NCI-H345 (cell line): ENCODE measurements around the gene SLC16A5.
A peak's percentile ranks its signal among the peaks of the same experiment; 100 is the strongest.
"Not testable (repeated sequence)": the region's sequence is repeated elsewhere in the genome, so short reads cannot be mapped to it uniquely, and the experiment has no call there.

Experiments used
- DNase-seq: peaks from one replicate; lab custom pipeline; 2025; lab: John Stamatoyannopoulos, UW

SLC16A5 gene

DNA sequence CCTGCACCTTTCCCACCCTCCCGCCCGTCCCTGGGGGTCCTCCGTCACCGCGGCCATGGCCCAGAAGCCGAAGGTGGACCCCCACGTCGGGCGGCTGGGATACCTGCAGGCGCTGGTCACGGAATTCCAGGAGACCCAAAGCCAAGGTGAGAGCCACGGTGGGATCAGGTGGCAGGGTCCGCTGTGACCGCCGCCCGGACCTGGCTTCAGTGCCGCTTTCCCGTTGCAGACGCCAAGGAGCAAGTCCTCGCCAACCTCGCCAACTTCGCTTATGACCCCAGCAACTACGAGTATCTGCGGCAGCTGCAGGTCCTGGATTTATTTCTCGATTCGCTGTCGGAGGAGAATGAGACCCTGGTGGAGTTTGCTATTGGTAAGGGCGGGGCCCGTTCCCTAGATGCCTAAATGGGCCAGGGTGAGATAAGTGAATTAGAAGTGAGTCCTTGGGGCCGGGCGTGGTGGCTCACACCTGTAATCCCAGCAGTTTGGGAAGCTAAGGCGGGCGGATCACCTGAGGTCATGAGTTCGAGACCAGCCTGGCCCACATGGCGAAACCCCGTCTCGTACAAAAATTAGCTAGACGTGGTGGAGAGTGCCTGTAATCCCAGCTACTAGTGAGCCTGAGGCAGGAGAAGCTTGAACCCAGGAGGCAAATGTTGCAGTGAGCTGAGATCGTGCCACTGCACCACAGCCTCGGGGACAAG lies 22.6 kb downstream of the SLC16A5 start:
- no peak for DNase-seq

DNA sequence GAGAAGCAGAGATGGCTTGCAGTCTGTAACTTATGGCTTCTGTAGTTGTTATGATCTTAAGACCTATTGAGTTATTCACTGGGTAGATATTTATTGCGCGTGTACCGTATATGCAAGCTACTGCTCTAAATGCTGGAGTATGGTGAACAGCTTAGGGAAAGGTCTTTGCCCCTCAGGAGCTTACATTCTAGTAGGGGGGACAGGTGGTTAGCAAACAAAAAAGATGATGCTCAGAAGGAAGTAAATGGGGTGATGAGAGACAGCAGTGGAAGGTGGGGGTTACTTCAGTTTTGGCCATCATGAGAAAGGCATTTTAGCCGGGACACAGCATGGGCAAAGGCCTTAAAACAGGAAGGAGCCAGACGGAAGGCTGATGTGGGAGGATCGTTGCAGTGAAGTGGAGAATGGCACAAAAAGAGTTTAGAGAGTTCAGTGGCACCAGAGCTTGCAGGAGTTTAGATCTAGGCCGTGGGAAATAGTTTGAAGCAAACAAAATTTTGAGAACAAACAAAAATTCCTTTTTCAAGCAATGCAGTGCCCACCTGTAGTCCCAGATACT lies 24.1 kb downstream of the SLC16A5 start:
- no peak for DNase-seq

DNA sequence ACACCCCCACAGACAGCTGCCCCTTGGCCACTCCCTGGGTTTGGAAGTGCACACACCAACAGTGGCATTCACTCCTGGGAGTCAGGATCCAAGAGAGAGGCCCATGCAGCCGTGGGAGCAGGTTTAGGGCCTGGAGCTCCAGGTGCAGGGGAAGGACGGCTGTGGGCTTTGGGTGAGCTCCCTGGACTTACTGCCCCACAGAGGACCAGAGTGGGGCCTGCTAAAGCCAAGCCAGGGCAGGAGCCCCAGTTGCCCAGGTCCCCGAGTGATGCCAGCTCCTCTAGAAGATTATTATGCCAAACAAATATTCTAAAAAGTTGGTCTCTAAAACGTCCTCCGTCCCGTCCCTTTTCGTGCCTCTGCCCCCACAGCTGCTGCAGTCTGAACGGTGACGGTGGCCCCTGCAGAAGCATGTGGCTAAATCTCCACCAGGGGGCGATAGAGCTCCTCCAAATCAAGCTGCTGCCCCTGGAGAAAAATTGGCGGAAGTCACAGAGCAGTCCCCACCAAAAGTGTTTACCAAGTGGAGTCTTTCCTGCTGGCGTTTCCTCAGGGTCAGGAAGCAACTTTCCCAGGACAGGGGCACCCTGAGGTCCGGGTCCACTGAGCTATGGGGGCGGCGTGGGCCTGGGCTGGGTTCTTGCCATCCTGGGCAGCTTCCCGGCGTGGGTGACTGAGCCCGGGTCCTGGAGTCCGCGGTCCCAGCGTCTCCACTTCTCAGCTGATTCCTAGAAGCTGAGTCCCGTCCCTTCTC lies 26.2 kb downstream of the SLC16A5 start:
- DNase-seq = peak; percentile 88

DNA sequence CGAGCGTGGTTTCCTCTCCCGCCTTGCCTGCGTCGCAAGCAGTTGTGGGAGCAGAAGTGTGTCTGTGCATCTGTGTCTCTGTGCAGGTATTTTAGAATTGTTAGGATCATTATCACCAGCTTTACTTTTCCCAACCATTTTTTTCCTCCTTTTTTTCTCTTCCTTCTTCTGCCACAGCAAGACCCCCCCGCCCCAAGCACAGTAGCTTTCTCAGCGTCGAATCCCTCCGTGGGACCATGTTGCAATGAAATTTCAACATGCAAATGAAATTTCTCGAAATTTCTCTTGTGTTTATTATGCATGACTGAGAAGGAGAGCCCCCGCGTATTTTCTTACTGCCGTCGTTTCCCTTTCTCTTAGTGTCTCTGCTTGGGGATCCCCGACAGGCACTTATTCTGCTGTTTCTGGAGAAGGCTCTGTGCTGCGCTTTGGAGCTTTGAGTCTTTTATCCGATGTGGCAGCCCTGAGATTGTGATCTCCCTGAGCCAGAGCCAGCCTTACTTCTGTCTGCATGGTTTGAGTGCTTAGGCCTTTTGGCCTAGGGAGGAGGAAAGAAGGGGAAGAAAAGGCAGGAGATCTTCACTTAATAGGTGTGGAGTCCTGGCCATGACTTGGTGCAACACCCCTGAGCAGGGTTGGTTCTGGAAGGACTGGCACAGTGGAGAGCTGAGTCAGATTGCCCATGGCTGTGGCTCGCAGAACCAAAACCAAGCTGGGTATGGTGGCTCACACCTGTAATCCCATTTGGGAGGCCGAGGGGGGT lies 27.0 kb downstream of the SLC16A5 start:
- no peak for DNase-seq

DNA sequence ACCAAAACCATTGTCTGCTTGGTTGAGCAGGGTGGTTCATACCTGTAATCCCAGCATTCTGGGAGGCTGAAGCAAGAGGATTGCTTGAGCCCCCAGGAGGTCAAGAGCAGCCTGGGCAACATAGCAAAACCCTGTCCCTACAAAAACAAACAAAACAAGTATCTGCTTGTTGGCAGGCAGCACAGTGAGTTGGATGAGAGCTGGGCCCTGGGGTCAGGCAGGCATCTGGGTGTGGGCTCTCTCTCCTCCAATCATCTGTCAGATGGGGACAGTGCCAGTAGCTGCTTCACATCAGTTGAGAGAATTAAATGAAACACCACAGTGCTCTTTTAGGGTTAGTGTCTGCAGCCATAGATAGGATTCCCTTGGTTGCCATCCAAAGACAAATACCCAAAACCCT lies 27.8 kb downstream of the SLC16A5 start:
- no peak for DNase-seq

DNA sequence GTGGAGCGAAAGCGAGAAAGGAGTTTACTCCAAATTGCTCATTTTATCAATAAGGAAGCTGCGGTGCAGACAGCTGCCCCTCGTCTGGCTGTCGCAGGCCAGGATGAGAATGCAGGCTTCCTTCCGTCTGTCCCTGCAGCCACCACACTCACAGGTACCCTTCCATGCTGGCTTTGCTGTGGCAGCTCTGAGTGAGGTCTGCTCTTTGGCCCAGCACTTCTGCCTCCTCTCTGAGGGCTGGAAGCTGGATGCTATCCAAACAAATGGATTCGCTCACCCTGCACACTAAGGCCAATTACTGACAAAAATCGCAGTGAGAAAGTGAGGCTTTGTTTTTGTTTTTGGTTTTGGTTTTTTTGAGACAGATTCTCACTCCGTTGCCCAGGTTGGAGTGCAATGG lies 29.0 kb downstream of the SLC16A5 start:
- no peak for DNase-seq

DNA sequence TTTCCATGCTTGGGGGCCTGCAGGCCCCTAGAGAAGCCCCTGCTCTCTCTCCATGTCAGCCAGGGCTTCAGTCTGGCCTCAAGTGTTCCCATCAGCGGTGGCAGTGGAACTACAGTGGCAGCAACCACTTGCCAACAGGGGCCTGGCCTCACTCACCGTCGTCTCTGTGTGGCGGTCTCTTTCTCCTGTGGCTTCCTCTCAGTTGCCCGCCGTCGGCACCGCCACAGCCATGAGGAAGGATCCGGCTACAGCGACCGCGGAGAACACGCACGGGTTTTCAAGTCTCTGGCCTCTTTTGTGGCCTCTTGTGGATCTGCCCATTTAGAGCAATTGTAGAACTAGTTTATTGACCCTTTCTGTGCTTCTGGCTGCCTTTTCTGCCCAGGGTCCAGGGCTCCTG lies 30.6 kb downstream of the SLC16A5 start:
- DNase-seq = no peak

DNA sequence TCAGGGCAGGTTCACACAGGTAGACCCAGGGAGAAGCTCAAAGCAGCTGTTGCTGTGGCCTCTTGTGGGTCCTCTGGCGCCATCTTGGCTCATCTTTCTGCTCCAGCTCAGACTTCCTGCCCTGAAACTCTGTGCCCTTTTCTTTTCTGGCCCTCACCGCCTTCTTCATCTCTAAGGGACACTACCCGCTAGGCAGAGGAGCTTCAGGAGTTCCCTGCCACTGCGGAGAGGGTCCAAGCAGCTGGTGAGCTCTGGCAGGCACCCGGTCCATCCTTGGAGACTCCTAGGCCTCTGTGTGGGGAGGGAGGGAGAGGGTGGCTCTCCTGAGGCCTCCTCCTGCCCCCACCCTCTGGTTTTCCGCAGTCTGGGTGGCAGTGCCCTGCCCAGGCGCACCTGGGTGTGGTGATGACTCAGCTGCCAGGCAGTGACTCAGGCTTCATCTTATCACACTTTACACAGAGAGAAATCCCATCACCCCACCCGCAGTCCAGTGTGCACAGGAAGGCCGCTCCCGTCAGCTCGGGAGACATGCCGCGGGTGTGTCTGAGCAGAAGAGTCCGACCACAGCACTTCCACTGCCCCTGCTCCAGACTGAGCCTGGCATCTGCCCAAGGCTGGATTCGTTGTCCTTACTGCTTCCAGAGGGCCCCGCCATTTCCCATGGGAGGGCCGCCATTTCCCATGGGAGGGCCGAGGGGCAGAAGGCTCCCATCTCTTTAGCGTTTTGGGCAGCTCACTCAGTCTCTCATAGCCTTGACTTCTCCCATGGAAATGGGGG lies 36.5 kb downstream of the SLC16A5 start:
- DNase-seq = peak; percentile 27

DNA sequence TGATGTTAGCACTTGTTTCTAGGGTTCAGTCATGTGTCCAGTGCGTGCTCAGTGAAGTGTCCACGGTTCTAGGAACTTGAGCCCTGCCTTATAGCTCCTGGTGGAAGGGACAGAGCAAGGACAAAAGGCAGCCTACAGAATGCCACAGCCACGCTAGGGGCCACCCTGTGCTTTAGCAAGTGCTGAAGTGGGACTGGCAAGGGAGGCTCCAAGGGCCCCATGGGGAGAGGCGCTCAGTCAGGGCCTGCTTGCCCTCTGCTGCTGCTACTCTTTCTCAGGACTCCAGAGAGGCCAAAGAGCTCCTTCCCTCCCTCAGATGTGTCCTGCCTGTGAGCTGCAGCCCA lies 37.0 kb downstream of the SLC16A5 start:
- DNase-seq = no peak

DNA sequence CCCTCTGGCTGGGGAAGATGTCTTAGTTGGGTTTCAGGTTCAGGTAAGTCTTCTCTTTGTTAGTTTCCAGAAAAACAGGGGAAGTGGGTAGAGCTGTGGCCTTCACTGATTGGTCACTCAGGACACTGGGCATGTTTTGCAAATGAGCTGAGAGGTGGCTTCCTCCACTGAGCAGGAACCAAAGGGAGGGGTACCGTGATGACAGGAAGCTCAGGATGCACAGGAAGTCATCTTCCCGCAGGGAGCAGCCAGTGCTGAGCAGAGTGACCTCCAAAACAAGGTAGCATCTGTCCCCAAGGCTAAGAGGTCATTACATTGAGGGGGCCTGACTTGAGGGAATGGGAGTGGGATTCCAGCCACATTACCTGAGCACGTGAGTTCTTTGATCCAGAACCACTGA lies 38.2 kb downstream of the SLC16A5 start:
- DNase-seq = no peak

DNA sequence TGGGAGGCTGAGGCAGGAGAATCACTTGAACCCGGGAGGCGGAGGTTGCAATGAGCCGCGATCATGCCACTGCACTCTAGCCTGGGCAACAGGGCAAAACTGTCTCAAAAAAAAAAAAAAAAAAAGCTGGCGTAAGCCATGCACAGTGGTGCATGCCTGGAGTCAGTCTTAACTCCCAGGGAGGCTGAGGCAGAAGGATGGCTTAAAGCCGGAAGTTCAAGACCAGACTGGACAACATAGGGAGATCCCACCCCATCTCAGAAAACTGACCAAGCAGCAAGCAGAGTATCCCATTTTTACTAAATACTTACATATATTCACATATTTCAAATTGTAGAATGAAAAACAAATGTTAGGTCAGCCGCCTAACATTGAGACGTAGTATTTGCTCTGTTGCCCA lies 39.2 kb downstream of the SLC16A5 start:
- DNase-seq = no peak

DNA sequence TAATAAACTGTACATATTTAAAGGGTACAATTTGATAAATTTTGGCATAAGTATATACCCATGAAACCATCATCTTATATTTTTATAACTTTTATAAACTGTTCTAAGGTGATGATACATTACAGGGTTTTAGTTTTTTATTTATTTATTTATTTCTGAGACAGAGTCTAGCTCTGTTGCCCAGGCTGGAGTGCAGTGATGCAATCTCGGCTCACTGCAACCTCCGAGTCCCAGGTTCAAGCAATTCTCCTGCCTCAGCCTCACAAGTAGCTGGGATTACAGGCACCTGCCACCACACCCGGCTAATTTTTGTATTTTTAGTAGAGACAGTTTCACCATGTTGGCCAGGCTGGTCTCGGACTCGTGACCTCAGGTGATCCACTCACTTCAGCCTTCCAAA lies 40.2 kb downstream of the SLC16A5 start:
- not testable (repeated sequence) for DNase-seq

DNA sequence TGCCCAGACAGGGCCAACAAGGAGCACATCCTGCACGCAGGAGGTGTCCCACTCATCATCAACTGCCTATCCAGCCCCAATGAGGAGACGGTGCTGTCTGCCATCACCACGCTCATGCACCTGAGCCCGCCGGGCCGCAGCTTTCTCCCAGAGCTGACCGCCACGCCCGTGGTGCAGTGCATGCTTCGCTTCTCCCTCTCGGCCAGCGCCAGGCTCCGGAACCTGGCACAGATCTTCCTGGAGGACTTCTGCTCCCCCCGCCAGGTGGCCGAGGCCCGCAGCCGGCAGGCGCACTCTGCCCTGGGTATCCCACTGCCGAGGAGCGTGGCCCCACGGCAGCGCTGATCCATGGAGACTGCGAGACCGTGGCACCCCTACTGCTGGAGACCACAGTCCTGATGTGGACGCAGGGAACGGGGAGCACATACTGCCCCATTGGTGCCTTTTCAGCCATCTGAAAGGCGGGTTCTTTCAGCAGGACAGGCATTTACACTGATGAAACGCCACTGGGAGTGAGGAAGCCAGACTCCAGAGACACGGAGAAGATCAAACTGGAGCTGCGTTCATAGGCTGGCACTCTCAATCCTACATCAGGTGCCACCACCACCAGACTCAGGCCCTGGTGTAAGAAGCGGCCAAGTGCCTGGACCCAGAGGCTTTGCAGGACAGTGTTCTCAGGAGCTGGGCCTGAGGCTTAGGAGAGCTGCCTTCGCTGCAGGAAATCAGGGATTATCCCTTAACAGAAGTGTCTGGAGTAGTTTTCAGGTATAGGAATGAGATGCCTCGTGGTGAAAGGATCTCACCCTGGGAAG lies 41.1 kb downstream of the SLC16A5 start:
- DNase-seq = no peak

DNA sequence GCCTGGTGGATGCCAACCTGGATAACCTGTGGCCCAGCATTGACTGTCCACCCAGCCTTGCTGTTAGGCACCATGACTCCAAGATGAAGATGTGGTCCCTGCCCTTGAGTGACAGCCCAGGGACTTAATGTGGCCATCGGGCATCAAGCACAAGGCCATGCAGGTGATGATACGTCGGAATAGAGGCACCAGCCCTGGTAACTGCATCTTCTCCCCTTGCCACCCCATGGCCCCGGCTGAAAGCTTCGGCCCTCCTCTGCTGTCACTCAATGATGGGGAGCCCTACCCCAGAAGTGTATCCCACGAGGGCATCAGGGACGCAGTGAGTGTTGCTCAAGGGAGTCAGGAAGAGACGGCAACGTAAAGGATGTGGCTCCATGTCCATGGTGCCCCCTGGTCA lies 41.8 kb downstream of the SLC16A5 start:
- no peak for DNase-seq

DNA sequence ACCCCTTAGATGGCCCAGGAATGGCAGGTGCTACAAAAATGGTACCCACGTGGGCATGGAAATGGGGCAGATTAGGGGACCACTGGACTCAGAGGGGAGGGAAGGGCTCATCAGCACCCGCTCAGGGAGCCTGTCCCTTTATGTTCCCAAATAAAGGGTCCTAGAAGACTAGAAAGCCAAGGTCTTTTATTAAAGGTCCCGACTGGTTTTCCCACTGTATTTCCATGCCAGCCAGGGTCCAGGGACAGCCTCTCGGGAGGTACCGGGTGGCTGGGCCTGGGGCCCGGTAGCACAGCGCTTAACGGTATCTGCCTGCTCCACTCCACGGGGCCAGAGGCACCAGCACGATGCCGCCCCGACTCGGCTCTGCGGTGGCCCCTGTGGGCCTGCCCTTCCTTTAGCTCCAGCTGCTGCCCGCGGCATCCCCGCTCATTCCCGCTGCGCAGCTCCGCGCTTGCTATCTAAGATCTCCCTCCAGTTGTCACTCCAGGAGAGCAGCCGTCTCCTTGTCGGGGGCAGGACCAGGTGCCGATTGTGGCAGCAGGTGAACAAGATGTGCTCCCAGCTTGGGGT lies 42.4 kb downstream of the SLC16A5 start:
- no peak for DNase-seq

DNA sequence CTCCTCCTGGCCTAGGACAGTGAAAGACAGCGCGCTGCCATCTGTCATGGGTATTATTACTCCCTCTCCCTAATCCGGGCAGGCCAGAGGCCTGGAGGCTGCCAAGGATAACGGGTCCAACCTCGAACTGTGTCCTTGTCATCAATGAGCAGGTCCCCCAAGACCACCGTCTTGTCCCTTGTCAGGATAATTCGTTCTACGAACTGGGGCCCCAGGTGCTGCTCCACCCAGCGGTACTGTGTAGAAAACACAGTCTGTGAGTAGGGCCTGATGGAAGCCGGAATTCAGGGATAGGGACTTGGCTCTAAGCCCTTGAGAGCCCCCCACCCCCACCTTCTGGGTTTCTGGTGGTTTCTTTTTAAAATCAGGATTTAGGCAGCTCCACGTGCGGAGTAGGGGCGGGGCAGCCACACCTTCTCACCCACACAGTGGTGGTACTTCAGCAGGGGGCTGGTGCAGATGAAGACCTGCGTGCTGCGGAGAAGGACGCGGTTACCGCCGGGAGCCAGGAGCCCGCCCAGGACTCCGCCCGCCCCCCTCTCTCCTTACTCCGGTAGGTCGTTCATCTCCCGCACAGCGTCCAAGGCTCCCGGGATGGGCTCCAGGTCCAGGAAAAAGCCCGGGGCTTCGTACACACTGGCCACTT lies 43.0 kb downstream of the SLC16A5 start:
- peak; percentile 77 for DNase-seq

DNA sequence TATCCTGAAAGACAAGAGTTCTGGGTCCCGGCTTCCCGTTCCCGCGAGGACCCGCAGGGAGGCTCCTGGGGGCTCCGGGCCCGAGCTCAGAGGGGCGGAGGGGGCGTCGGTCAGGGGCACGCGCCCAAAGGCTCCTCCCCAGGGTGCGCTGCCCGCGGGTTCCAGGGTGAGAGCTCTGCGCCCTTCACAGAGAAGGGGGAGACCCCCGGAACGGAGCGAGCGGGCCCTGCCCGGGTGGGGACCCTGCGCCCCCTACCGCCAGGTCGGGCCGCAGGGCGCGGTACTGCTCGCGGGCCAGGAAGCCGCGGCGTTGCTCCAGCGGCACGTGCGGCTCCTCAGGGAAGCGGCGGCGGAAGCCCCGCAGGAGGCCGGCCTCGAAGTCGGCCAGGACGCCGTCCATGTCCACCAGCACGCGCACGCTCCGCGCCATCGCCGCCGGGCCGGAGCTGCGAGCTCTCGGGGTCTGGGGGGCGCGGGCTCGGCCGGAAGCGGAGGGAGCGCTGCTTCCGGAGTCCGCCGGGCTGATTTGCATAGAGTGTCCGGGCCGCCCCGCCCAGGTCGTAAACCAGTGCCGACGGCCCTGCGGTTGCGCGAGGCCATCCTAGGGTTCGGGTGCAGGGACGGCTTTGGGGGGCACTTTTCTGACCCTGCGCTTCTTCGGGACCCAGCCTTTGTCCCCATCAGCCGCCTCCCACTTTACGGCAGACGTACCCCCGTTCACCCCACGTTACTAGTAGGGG lies 43.7 kb downstream of the SLC16A5 start, which contains the start of gene NT5C:
Gene NT5C (minus strand): TSS at position 465 of the 740 bp plus-strand sequence. CDS start 35 bp downstream, at position 430.
- DNase-seq = peak; percentile 91

DNA sequence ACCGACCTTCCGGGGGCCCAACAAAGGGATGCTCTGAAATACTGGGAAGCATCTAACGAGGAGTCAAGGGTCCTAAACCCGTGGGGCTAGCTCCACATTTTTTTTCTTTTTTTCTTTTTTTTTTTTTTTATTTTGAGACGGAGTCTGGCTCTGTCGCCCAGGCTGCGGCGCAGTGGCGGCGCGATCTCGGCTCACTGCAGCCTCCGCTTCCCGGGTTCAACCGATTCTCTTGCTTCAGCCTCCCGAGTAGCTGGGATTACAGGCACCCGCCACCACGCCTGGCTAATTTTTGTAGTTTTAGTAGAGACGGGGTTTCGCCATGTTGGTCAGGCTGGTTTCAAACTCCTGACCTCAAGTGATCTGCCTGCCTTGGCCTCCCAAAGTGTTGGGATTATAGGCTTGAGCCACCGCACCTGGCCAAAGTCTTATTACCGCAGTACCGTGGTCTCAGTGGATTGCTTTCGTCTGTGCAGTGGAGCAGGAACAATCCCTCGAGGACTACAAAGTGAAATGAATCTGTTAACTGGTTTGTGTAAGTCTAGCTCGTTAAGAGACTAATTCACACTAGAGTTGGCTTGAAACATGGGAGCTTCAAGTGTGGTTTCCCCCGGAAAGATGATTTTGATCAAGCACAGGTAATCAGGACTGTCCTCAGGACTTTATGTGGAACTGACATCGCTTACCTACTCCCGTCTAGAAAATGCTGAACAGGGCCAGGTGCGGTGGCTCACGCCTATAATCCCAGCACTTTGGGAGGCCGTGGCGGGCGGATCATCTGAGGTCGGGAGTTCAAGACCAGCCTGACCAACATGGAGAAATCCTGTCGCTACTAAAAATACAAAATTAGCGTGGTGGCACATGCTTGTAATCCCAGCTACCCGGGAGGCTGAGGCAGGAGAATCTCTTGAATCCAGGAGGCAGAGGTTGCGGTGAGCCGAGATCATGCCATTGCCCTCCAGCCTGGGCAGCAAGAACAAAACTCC lies 44.6 kb downstream of the SLC16A5 start:
- DNase-seq = not testable (repeated sequence)
